HG02852 (cell line): ENCODE data around the gene LENG1.

Source experiments
- ATAC-seq: cut with Tn5 transposase; IDR thresholded peaks from one replicate; pipeline ENCODE4 v1.9.1; 2021; ENCODE audit warnings: mild to moderate bottlenecking, moderate library complexity; ENCODE audit not compliant: unreplicated experiment

LENG1 gene

GRCh38 chr19:54165222-54165621 lies 5.7 kb upstream of the LENG1 start:
- no peak for ATAC-seq

GRCh38 chr19:54164369-54165068 lies 5.0 kb upstream of the LENG1 start:
- no peak for ATAC-seq

GRCh38 chr19:54162884-54163283 lies 3.4 kb upstream of the LENG1 start:
- no peak for ATAC-seq

- ATAC-seq = no peak
Measured at GRCh38 chr19:54162241-54162805, 2.8 kb upstream of the LENG1 start.

GRCh38 chr19:54160854-54161253 lies 1.3 kb upstream of the LENG1 start:
- no peak for ATAC-seq

- ATAC-seq = peak; percentile 2
Measured at GRCh38 chr19:54160182-54160811, 776 bp upstream of the LENG1 start.

- no peak for ATAC-seq
Measured at GRCh38 chr19:54158812-54159351, 639 bp downstream of the LENG1 start.

GRCh38 chr19:54156953-54157352 lies 2.6 kb downstream of the LENG1 start:
- no peak for ATAC-seq

- no peak for ATAC-seq
Measured at GRCh38 chr19:54156490-54156889, 3.0 kb downstream of the LENG1 start.

GRCh38 chr19:54155694-54156093 lies 3.8 kb downstream of the LENG1 start:
- no peak for ATAC-seq

GRCh38 chr19:54154603-54155345 lies 4.7 kb downstream of the LENG1 start:
- no peak for ATAC-seq

- no peak for ATAC-seq
Measured at GRCh38 chr19:54153731-54154326, 5.7 kb downstream of the LENG1 start.

- no peak for ATAC-seq
Measured at GRCh38 chr19:54152878-54153524, 6.5 kb downstream of the LENG1 start.

- ATAC-seq = no peak
Measured at GRCh38 chr19:54152267-54152666, 7.3 kb downstream of the LENG1 start.

GRCh38 chr19:54151362-54152035 lies 8.0 kb downstream of the LENG1 start:
- ATAC-seq = no peak

- no peak for ATAC-seq
Measured at GRCh38 chr19:54149021-54149812, 10.3 kb downstream of the LENG1 start.

- ATAC-seq = no peak
Measured at GRCh38 chr19:54148158-54148557, 11.4 kb downstream of the LENG1 start.

GRCh38 chr19:54147676-54148075 lies 11.8 kb downstream of the LENG1 start:
- no peak for ATAC-seq

- ATAC-seq = no peak
Measured at GRCh38 chr19:54145541-54146158, 13.9 kb downstream of the LENG1 start.
